UCSD-AML1 (cell line): Measurements from ENCODE around the gene MFSD6.
"Not testable (repeated sequence)": the region's sequence is repeated elsewhere in the genome, so short reads cannot be mapped to it uniquely, and the experiment has no call there.

Experiments
- DNase-seq: peaks from one replicate; lab custom pipeline; 2025; ENCODE audit not compliant: unreplicated experiment; lab: John Stamatoyannopoulos, UW

Gene MFSD6

DNA sequence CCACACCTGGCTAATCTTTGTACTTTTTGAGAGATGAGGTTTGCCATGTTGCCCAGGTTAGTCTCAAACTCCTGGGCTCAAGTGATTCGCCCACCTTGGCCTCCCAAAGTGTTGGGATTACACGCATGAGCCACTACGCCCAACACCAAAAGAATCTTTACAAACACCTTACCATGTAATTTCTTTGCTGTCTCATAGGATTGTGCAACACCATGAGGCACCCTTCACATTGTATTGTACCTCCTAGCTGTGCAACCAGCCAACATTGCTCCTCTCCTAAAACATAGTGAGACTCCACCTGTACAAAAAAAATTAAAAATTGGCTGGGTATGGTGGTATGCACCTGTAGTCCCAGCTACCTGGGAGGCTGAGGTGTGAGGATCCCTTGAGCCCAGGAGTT, 3.1 kb upstream of the MFSD6 start:
- DNase-seq, result no peak

- DNase-seq, result no peak
These were observed 2.2 kb upstream of the MFSD6 start for GRCh38 chr2:190405995-190406394.

DNA sequence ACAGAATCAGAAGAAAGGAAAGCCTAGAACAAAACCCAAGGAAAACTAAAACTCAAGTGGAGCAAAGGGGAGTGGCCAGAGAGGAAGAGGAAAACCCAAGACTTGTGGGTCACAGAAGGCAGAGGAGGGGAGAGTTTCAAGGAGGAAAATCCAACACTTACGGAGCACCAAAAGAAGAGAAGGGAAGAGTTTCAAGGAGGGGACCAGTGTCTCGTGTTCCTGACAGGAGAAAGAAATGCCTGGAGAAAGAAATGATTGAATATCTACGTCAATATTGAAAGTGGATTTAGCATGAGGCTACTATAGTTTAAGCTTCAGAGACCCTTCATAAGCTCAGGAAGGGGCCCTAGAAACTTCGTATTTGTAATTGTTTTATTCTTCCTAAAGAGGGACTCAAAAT, 1.4 kb upstream of the MFSD6 start:
- no peak for DNase-seq

GRCh38 chr2:190407246-190407661, 901 bp upstream of the MFSD6 start:
- DNase-seq, result no peak

- DNase-seq, result peak; percentile 72
These were observed 550 bp downstream of the MFSD6 start for GRCh38 chr2:190408538-190409271.

DNA sequence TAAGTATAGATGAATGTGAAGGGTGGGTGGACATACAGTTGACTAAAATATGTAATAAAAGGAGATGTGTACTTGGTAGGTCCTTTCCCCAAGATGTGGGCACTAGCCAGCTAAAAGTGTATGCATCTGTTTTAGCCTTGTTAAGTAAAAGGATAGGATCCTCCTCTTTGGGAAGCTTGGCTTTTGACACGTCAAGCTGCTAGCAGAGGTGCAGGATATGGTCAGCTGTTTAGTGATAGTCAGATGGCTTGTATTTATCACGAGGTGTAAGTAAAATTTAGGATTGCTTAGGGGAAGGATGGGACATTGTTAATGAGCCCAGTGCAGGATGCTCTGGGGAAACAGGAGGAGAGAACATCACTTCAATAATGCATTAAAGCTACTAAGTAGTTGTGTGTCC, 1.5 kb downstream of the MFSD6 start:
- no peak for DNase-seq

DNA sequence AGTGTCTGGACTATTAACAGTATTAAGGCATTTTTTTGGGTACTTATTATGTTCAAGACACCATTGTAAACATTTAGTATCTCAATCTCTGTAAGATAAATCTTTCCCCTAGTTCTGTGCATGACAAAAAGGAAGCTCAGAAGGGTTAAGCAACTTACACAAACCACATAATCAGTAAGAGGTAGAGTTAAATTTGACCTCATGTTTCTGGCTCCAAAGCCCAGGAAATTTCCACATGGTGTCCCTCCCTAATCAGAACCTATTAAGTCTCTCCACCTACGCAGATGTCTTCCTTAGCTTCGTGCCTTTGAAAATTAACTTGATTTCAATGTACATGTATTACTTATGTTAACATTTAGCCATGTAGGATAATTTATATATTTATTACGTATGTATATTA, 2.0 kb downstream of the MFSD6 start:
- DNase-seq, result no peak

GRCh38 chr2:190412966-190413365, 4.8 kb downstream of the MFSD6 start:
- DNase-seq, result no peak

DNA sequence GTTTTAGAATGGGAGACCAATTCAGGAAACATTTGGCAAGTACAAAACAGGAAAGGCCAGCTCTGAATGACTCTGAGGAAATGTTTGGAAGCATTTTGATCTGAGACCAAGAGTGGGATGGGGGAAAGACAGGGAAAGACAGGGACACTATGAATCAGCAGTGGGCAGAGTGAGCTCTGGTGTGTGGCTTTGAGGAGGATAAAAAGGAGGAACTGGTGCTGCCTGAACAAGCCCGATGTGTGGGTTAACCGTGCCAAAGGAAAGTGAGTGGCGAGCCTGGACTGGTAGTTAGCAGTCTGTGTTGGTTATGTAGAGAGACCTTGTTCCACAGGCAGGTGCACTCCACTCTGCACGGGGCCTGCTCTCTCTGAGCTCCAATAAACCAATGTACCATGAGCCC, 5.3 kb downstream of the MFSD6 start:
- peak; percentile 43 for DNase-seq

DNA sequence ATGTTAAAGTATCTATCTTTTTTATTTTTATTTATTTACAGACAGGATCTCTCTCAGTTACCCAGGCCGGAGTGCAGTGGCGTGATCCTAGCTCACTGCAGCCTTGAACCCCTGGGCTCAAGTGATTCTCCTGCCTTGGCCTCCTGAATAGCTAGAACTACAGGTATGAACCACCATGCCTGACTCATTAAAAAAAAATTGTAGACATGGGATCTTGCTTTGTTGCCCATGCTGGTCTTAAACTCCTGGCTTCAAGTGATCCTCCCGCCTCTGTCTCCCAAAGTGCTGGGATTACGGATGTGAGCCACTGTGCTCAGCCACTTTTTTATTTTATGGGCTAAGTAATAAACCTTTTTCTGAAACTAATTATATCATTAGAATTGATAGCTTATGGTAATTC, 7.1 kb downstream of the MFSD6 start:
- no peak for DNase-seq

GRCh38 chr2:190415794-190416775, 7.9 kb downstream of the MFSD6 start:
- DNase-seq, result no peak

DNA sequence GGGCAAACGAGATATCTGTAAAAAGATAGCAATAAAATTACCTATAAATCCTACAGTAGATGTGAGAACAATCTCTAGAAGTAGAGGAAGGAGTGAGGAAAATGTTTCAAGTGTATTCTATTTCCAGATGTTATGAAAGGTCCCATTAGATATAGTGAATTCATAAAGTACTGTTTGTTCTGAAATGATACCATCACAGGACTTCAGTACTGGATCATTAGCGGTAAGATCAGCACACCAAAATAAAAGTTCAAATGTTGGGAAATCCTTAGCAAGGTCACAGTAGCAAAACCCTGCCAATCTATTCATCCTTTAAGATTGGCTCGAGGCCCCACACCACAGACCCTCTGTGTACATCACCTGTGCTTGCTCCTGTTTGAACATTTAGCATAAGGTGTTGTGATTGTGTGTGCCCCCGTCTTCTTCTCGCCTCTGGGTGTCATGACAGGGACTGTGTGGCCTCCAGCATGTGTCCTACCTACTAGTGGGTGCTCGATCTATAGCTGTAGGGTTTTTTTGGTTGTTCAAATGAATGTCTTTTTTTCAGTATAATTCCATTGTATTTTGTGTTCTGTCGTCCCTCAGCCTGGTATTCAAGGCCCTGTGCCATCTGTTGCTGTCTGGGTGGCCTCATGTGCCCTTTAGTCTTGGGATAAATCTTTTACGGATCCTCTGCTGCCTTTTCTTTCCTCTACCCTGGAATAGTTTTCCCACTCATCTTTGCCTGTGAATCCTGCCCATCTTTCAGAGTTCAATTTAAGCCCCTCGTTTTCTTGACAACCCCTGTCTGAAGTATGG, 9.1 kb downstream of the MFSD6 start:
- no peak for DNase-seq

GRCh38 chr2:190418727-190419126, 10.6 kb downstream of the MFSD6 start:
- no peak for DNase-seq

DNA sequence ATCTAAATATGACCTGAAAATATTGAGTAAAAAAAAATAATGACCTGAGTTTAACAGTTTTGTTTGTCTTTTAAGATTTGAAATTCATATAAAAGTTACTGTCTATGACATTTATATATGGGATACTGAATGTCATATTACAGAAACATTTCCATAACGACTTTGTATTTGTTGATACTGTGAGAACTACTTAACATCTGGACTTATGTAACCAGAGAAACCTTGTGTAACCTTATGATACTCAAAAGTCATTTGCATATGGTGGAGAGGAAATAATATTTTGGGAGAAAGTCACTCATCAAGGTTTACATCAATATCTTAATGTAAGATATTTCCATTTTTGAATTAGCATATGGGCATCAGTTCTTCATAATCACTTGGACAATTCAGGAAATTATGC, 12.6 kb downstream of the MFSD6 start:
- no peak for DNase-seq

GRCh38 chr2:190425221-190425866, 17.2 kb downstream of the MFSD6 start:
- no peak for DNase-seq

- DNase-seq, result no peak
These were observed 17.9 kb downstream of the MFSD6 start for GRCh38 chr2:190425883-190426658.

- DNase-seq, result not testable (repeated sequence)
These were observed 22.7 kb downstream of the MFSD6 start for GRCh38 chr2:190430866-190431265.

GRCh38 chr2:190431907-190432306, 23.8 kb downstream of the MFSD6 start:
- DNase-seq, result no peak

- DNase-seq, result no peak
These were observed 24.5 kb downstream of the MFSD6 start for GRCh38 chr2:190432567-190433231.
